ENCODE data around the gene RYR3.

Gene RYR3

GRCh38 chr15:33539825-33540573 is 229.2 kb downstream of the RYR3 start:
- Histone ChIP-seq H4K20me1 (ENCODE audit: control insufficient read depth, insufficient read depth, low read depth, low read length) (no peaks in the 10 kb centered on the region), H3F3A (ENCODE audit: control insufficient read depth, insufficient read depth) (no peaks in the 10 kb centered on the region), H3K4me3 (ENCODE audit: low read length) (no peak overlapping the region), H3K27me3 (ENCODE audit: control insufficient read depth, low read length) (peaks cover 6% of the 10 kb centered on the region; the same call in 1 of the 2 replicates), H3K27ac (ENCODE audit: low read depth, low read length) (no peak overlapping the region), H3K9me3 (ENCODE audit: control insufficient read depth, insufficient read depth, low read length) (no peaks in the 10 kb centered on the region), H3K9me2 (replicated peaks; ENCODE audit: control insufficient read depth, low read length) (no peaks in the 10 kb centered on the region), H3K4me2 (ENCODE audit: low read length) (no peak overlapping the region), H3K4me1 (ENCODE audit: control insufficient read depth, low read length) (no peaks in the 10 kb centered on the region), H3K36me3 (ENCODE audit: control insufficient read depth, low read length) (no peaks in the 10 kb centered on the region), H3K79me2 (ENCODE audit: control insufficient read depth, low read length) (no peaks in the 10 kb centered on the region)
- no peak for TF ChIP-seq EZH2phosphoT487 (IDR thresholded peaks at IDR 0.05; ENCODE audit: borderline replicate concordance, low read length)
- no peak for TF ChIP-seq CTCF (IDR thresholded peaks at IDR 0.05; ENCODE audit: low read depth, low read length, poor library complexity, severe bottlenecking)

- no peak overlapping the region for H3K27ac ChIP-seq (ENCODE audit: low read depth, low read length)
- H3K9me3 ChIP-seq (ENCODE audit: control insufficient read depth, insufficient read depth, low read length): no peaks in the 10 kb centered on the region
- no peaks in the 10 kb centered on the region for H3K9me2 ChIP-seq (replicated peaks; ENCODE audit: control insufficient read depth, low read length)
- TF ChIP-seq CTCF (IDR thresholded peaks at IDR 0.05; ENCODE audit: low read depth, low read length, poor library complexity, severe bottlenecking) (no peak), EZH2phosphoT487 (IDR thresholded peaks at IDR 0.05; ENCODE audit: borderline replicate concordance, low read length) (no peak)
- H3K79me2 ChIP-seq (ENCODE audit: control insufficient read depth, low read length): no peaks in the 10 kb centered on the region
- no peaks in the 10 kb centered on the region for H3K36me3 ChIP-seq (ENCODE audit: control insufficient read depth, low read length)
- no peaks in the 10 kb centered on the region for H3K4me1 ChIP-seq (ENCODE audit: control insufficient read depth, low read length)
- H3K4me2 ChIP-seq (ENCODE audit: low read length): no peak overlapping the region
- no peak overlapping the region for H3K4me3 ChIP-seq (ENCODE audit: low read length)
- no peaks in the 10 kb centered on the region for H3F3A ChIP-seq (ENCODE audit: control insufficient read depth, insufficient read depth)
- H4K20me1 ChIP-seq (ENCODE audit: control insufficient read depth, insufficient read depth, low read depth, low read length): no peaks in the 10 kb centered on the region
- no peaks in the 10 kb centered on the region for H3K27me3 ChIP-seq (ENCODE audit: control insufficient read depth, low read length)
These were observed 233.2 kb downstream of the RYR3 start for GRCh38 chr15:33543957-33544356.

- Histone ChIP-seq H3K79me2 (ENCODE audit: control insufficient read depth, low read length) (no peaks in the 10 kb centered on the region), H3F3A (ENCODE audit: control insufficient read depth, insufficient read depth) (no peaks in the 10 kb centered on the region), H3K9me2 (replicated peaks; ENCODE audit: control insufficient read depth, low read length) (no peaks in the 10 kb centered on the region), H3K27ac (ENCODE audit: low read depth, low read length) (no peak overlapping the region), H3K27me3 (ENCODE audit: control insufficient read depth, low read length) (no peaks in the 10 kb centered on the region), H3K4me3 (ENCODE audit: low read length) (no peak overlapping the region), H3K4me1 (ENCODE audit: control insufficient read depth, low read length) (no peaks in the 10 kb centered on the region), H3K4me2 (ENCODE audit: low read length) (no peak overlapping the region), H3K36me3 (ENCODE audit: control insufficient read depth, low read length) (no peaks in the 10 kb centered on the region), H4K20me1 (ENCODE audit: control insufficient read depth, insufficient read depth, low read depth, low read length) (no peaks in the 10 kb centered on the region), H3K9me3 (ENCODE audit: control insufficient read depth, insufficient read depth, low read length) (no peaks in the 10 kb centered on the region)
- TF ChIP-seq EZH2phosphoT487 (IDR thresholded peaks at IDR 0.05; ENCODE audit: borderline replicate concordance, low read length): no peak
- TF ChIP-seq CTCF (IDR thresholded peaks at IDR 0.05; ENCODE audit: low read depth, low read length, poor library complexity, severe bottlenecking): no peak
These were observed 235.1 kb downstream of the RYR3 start for GRCh38 chr15:33545866-33546265.

All from DOHH2 (cell line).